Left ventricle myocardium superior (tissue), 1 donor: ENCODE measurements around the gene PPFIBP1. TPM values are rescaled to one million over a fixed set of nuclear protein-coding genes. Genes with fewer than 3 reads are reported as not detected.
"Not testable (repeated sequence)": the region's sequence is repeated elsewhere in the genome, so short reads cannot be mapped to it uniquely, and the experiment has no call there.

Experiments
- ATAC-seq: fragments of 200-7000 bp; cut with Tn5 transposase; one replicate; pipeline ENCODE4 v1.9.1; 2020; ENCODE audit warnings: mild to moderate bottlenecking, moderate library complexity
- DNase-seq: peaks from one replicate; pipeline ENCODE4 v3.0.0-alpha.2; 2020
- intact Hi-C: fragments of 100-400 bp; cut with micrococcal nuclease; formaldehyde crosslinking; loops from one replicate; pipeline ENCODE4 v1.11.0; 2022
- total RNA-seq: library from RNA; stranded (reverse); fragmentation: NEBNext Ultra II Directional; extraction: Animal tissue kit (Norgen Biotek cat#: 25700); gene quantifications from one replicate; pipeline ENCODE4 v1.2.1, GENCODE V29; 2021
- donor health status: DM: no; HTN: yes; CAD: no; lungs with severe emphysema.

Gene PPFIBP1
- total RNA-seq, 1 donor from 2014 or later, result 332 TPM

- DNase-seq, result no peak
- no peak for ATAC-seq
- intact Hi-C loops, result no loop called here
These were observed 56.7 kb downstream of the PPFIBP1 start for GRCh38 chr12:27580561-27581330.

- DNase-seq, intact Hi-C loops: not testable (repeated sequence)
- ATAC-seq, result peak; percentile 33
These were observed 57.3 kb downstream of the PPFIBP1 start for GRCh38 chr12:27581331-27581671.

DNA sequence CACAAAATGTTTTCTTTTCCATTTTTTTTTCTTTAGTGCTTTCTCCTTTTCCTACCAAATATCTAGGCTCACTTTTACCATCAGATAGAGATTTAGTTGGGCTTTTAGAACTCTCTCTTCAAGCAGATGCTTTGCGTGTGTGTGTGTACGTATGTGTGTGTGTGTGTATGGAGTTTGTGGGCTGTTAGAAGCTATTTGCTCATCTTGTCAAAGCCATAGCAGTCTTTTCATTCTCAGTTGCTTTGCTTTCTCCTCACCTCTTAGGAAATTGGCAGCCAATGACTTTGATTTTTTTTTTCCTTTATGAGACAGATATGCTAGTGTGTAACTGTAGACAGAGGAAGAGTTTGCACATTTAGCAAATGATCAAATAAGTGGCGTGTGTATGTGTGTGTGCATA lies 57.8 kb downstream of the PPFIBP1 start:
- intact Hi-C loops, ATAC-seq, DNase-seq: not testable (repeated sequence)

- ATAC-seq, result peak; percentile 51
- intact Hi-C loops, DNase-seq: not testable (repeated sequence)
These were observed 58.4 kb downstream of the PPFIBP1 start for GRCh38 chr12:27582445-27582844.

DNA sequence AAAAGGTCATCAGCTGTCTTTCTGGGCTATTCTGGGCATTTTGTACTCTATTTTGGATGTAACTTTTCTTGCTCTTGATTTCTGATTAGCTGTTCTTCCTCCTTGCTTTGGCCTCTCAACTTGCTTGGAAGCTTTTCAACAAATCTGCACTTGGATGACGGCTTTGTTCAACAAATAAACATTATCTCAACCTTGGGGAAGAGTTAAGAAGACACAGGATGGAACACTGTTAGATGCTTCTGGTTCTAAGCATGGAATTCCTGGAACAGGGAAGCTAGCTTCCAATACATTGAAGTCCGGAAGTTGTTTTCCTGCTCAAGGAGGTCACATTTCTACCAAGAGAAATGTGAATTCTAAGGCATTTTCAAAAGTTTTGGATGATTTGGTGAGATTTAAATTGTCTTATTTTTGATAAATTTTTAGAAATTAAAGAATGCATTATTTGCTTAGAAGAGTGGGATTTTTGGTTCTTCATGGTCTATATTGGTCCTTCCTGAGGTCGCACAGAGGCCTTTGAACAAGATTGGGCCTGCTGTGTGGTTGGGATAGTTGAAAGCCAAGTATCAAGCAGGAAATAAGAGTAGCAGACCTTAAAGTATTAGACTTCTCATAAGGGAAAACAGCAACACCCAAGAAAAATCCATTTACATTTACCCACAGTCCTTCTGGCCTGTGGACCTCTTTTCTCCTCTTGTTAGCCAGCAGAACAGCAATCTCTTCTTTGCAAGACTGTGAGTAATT lies 59.2 kb downstream of the PPFIBP1 start:
- DNase-seq (no peak), ATAC-seq (peak; percentile 77)
- intact Hi-C loops, result no loop called here

DNA sequence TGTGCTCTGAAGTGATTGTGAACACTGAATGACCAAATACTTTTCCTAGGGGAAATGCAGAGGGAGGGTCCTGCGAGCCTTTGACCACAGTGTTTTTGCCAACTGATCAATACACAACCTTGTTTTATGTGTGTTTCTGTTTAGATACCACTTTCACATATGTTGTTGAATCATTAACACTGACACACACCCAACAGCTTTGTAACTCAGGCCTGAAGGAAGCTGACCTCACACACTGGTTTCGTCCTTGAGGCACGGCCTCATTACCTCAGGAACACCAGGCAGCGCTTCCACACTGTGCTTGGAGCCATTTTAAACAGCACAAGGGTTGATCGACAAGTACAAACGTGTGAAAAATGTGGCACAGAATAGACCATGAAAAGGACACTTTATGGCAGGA lies 60.0 kb downstream of the PPFIBP1 start:
- intact Hi-C loops, result no loop called here
- ATAC-seq (no peak), DNase-seq (no peak)

GRCh38 chr12:27585739-27586265 lies 61.8 kb downstream of the PPFIBP1 start:
- ATAC-seq, result no peak
- intact Hi-C loops, result no loop called here
- no peak for DNase-seq

DNA sequence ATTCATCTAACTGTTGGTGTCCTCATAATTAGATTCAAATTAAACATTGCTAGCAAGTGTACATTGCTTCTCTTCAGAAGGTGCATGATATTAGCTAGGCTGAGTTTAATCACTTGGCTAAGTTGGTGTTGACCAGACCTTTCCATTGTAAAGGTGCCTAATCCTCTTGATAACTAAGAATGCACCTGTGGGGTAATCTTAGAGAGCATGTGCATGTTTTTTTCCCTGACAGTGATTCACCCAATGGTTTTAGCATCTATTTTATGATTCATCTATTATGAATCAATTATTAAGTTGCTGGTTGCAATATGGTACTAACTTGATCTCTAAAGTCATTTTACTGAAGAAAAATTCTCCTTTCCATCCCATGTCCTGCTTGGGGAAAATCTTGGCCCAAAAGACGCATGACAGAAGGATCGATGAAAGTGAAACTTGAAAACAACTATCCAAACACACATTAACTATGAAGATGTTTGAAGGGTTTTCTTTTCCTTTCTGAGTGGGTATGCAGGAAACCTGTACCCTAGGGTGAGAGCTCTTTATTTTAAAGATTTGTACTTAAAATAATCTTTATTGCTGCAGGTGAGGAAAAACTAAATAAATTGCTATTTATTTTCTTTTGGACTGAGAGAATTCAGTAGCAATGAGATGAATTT lies 64.2 kb downstream of the PPFIBP1 start:
- ATAC-seq, intact Hi-C loops, DNase-seq: not testable (repeated sequence)

- intact Hi-C loops, result no loop called here
- ATAC-seq, result no peak
- DNase-seq, result no peak
These were observed 64.8 kb downstream of the PPFIBP1 start for GRCh38 chr12:27588776-27589175.

DNA sequence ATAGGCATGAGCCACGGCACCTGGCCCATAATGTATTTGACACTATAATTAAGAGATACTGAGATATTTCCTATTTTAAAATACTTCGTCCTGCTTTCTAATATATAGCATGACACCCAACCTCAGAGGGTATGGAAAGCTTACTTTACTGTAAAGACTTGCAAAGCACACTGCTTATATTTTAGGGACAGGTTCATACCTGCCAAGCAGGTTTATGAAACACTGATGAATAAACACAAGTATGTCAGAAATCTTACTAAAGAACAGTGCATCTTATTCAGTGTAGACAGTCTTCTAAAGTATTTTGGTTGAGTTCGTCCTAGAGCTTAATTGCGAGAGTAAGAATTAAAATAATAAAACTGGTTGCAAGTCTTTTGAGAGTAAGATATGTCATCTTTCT lies 65.4 kb downstream of the PPFIBP1 start:
- intact Hi-C loops, result no loop called here
- no peak for DNase-seq

GRCh38 chr12:27591698-27592097 lies 67.7 kb downstream of the PPFIBP1 start:
- intact Hi-C loops, DNase-seq, ATAC-seq: not testable (repeated sequence)

More for the DNA sequence above, 65.4 kb downstream of the PPFIBP1 start:
- no peak for ATAC-seq

- ATAC-seq (peak; percentile 61), DNase-seq (peak; percentile 50)
- intact Hi-C loops, result no loop called here
These were observed 68.5 kb downstream of the PPFIBP1 start for GRCh38 chr12:27592548-27592947.

- intact Hi-C loops, result no loop called here
- ATAC-seq, result no peak
These were observed 69.3 kb downstream of the PPFIBP1 start for GRCh38 chr12:27593266-27593665.

GRCh38 chr12:27595231-27595642 lies 71.2 kb downstream of the PPFIBP1 start:
- peak; percentile 38 for DNase-seq
- intact Hi-C loops, result no loop called here
- peak; percentile 71 for ATAC-seq

More at GRCh38 chr12:27593266-27593665, 69.3 kb downstream of the PPFIBP1 start:
- DNase-seq, result no peak

GRCh38 chr12:27598866-27599265 lies 74.9 kb downstream of the PPFIBP1 start:
- intact Hi-C loops, DNase-seq, ATAC-seq: not testable (repeated sequence)

- DNase-seq, intact Hi-C loops: not testable (repeated sequence)
- ATAC-seq, result peak; percentile 59
These were observed 77.2 kb downstream of the PPFIBP1 start for GRCh38 chr12:27601056-27601828.

GRCh38 chr12:27602516-27602915 lies 78.5 kb downstream of the PPFIBP1 start:
- no peak for ATAC-seq
- intact Hi-C loops, result no loop called here
- DNase-seq, result no peak

DNA sequence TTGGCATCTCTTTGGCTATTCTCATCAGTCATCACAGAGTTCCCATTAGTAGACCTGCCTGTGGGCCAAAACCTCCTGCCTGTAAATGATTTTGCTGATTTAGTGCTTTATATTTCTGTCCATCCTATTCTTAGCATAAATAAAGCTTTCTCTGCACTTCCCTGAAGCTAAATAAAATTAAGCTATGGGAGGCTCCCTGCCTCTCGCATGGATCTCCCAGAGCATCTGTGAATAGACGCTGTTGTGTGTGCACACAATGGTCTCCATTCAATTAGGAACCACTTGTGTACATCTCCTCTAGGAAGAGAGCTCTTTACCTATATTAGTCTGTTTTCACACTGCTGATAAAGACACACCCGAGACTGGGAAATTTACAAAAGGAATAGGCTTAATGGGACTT lies 80.4 kb downstream of the PPFIBP1 start:
- intact Hi-C loops, result no loop called here
- DNase-seq (no peak), ATAC-seq (no peak)

GRCh38 chr12:27606986-27607385 lies 83.0 kb downstream of the PPFIBP1 start:
- DNase-seq, result no peak
- ATAC-seq, result no peak
- intact Hi-C loops, result no loop called here
